Trophoblast cell (in vitro differentiated cells and primary cell): ENCODE data around the gene MYO1B.

ENCODE experiments used
- DNase-seq, 2 donors: peaks; one replicate each; pipeline ENCODE4 v3.0.0-alpha.2; 2016
- H2AFZ ChIP-seq: 2 replicates; pipeline ENCODE4 v1.6.1; 2013; ENCODE audit warnings: low read length, moderate library complexity, mild to moderate bottlenecking; ENCODE audit not compliant: insufficient read depth, poor library complexity
- H2AK5ac ChIP-seq: 2 replicates; pipeline ENCODE4 v1.6.1; 2013; ENCODE audit warnings: mild to moderate bottlenecking, low read length
- H2BK120ac ChIP-seq: 2 replicates; pipeline ENCODE4 v1.6.1; 2013; ENCODE audit warnings: low read length, mild to moderate bottlenecking, moderate library complexity; ENCODE audit not compliant: insufficient read depth, poor library complexity
- H2BK12ac ChIP-seq: 2 replicates; pipeline ENCODE4 v1.6.1; 2013; ENCODE audit warnings: mild to moderate bottlenecking, low read length, moderate library complexity
- H2BK5ac ChIP-seq: 2 replicates; pipeline ENCODE4 v1.6.1; 2013; ENCODE audit warnings: low read length, low read depth, moderate library complexity, mild to moderate bottlenecking; ENCODE audit not compliant: poor library complexity
- H3K14ac ChIP-seq: 2 replicates; pipeline ENCODE4 v1.6.1; 2013; ENCODE audit warnings: mild to moderate bottlenecking, low read length
- H3K18ac ChIP-seq: 2 replicates; pipeline ENCODE4 v1.6.1; 2013; ENCODE audit warnings: mild to moderate bottlenecking, low read length
- H3K23ac ChIP-seq: 2 replicates; pipeline ENCODE4 v1.6.1; 2013; ENCODE audit warnings: low read length
- H3K27ac ChIP-seq: 2 replicates; pipeline ENCODE4 v1.5.1; 2013; ENCODE audit warnings: low read depth, mild to moderate bottlenecking, inconsistent platforms, low read length, moderate library complexity
- H3K27me3 ChIP-seq: 2 replicates; pipeline ENCODE4 v1.6.1; 2013; ENCODE audit warnings: inconsistent platforms, mild to moderate bottlenecking, low read length, moderate library complexity; ENCODE audit not compliant: insufficient read depth
- H3K36me3 ChIP-seq, 2 experiments: 1 replicate in 1 of 2; 2 replicates in 1 of 2; pipeline ENCODE4 v1.6.1; 2013; ENCODE audit warnings: low read length in 2 of 2, mild to moderate bottlenecking in 2 of 2, moderate library complexity in 1 of 2; ENCODE audit not compliant: insufficient read depth in 2 of 2, control insufficient read depth in 1 of 2
- H3K4ac ChIP-seq: 2 replicates; pipeline ENCODE4 v1.6.1; 2013; ENCODE audit warnings: low read depth, mild to moderate bottlenecking, low read length, moderate library complexity
- H3K4me1 ChIP-seq, 2 experiments: 1 replicate in 1 of 2; 2 replicates in 1 of 2; pipeline ENCODE4 v1.6.1; 2013; ENCODE audit warnings: low read length in 2 of 2, mild to moderate bottlenecking in 2 of 2, moderate library complexity in 1 of 2; ENCODE audit not compliant: insufficient read depth in 2 of 2, control insufficient read depth in 1 of 2
- H3K4me2 ChIP-seq: 2 replicates; pipeline ENCODE4 v1.6.1; 2013; ENCODE audit warnings: inconsistent platforms, mild to moderate bottlenecking, low read length, moderate library complexity
- H3K4me3 ChIP-seq: 2 replicates; pipeline ENCODE4 v1.5.1; 2013; ENCODE audit warnings: mild to moderate bottlenecking, low read depth, low read length, inconsistent platforms
- H3K79me1 ChIP-seq: one replicate; pipeline ENCODE4 v1.6.1; 2013; ENCODE audit warnings: low read length
- H3K79me2 ChIP-seq: 2 replicates; pipeline ENCODE4 v1.6.1; 2013; ENCODE audit warnings: low read length, mild to moderate bottlenecking; ENCODE audit not compliant: control insufficient read depth, insufficient read depth, poor library complexity
- H3K9ac ChIP-seq: 2 replicates; pipeline ENCODE4 v1.6.1; 2013; ENCODE audit warnings: mild to moderate bottlenecking, low read length
- H3K9me3 ChIP-seq: 2 replicates; pipeline ENCODE4 v1.6.1; 2013; ENCODE audit warnings: low read depth, mild to moderate bottlenecking, control low read depth, inconsistent platforms, low read length; ENCODE audit not compliant: insufficient read depth
- H4K12ac ChIP-seq: 2 replicates; pipeline ENCODE4 v1.6.1; 2013; ENCODE audit warnings: low read depth, mild to moderate bottlenecking, low read length, moderate library complexity
- H4K8ac ChIP-seq: 2 replicates; pipeline ENCODE4 v1.6.1; 2013; ENCODE audit warnings: low read depth, mild to moderate bottlenecking, low read length, moderate library complexity
- H4K91ac ChIP-seq: one replicate; pipeline ENCODE4 v1.6.1; 2013; ENCODE audit warnings: low read depth, mild to moderate bottlenecking, low read length, moderate library complexity
- WGBS: extraction: QIAGEN DNeasy Blood & Tissue Kit; methylation state at CpG from one replicate; pipeline ENCODE4 v1.1.7; 2013; ENCODE audit warnings: missing lambda C conversion rate; ENCODE audit not compliant: insufficient read length, insufficient coverage; ENCODE audit errors: extremely low coverage; 5-methylcytosine and 5-hydroxymethylcytosine counted together

MYO1B gene

DNA sequence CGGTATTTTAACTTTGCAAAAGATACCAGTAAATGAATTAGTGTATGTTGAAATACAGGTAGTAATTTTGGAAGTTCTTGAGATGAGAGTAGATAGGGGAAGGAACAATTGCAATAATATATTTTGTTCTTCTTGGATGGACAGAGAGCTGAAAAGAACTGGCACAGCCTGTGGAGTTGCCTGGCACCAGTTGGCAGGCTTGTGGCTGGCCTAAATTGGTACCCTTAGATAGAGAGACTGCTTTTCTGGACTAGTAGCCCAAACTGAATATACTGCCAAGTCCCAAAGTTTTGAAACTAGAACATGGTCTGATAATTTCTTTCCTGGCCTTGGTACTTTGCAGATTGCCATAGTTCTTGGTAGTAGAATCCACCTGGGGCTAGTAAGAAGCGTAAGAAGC is 26.9 kb downstream of the MYO1B start:
- H3K18ac ChIP-seq, result no peak overlapping the region
- H3K36me3 ChIP-seq, result peaks cover 0 to 3% of the 10 kb centered on the region in 2 experiments
- H3K4me2 ChIP-seq, result no peak overlapping the region
- H3K9me3 ChIP-seq, result no peaks in the 10 kb centered on the region
- H3K4me3 ChIP-seq, result no peak overlapping the region
- H4K8ac ChIP-seq, result no peak overlapping the region
- no peaks in the 10 kb centered on the region for H3K79me1 ChIP-seq
- H3K79me2 ChIP-seq, result peaks cover 17% of the 10 kb centered on the region
- no peak overlapping the region for H3K14ac ChIP-seq
- H3K9ac ChIP-seq, result no peak overlapping the region
- no peak overlapping the region for H2BK12ac ChIP-seq
- H2BK5ac ChIP-seq, result no peak overlapping the region
- no peak overlapping the region for H2AFZ ChIP-seq
- peak in 1 of 2 donors; percentile 53 for DNase-seq
- H4K12ac ChIP-seq, result no peak overlapping the region
- H2BK120ac ChIP-seq, result no peak overlapping the region
- no peaks in the 10 kb centered on the region for H3K27me3 ChIP-seq
- peaks cover 6 to 11% of the 10 kb centered on the region in 2 experiments for H3K4me1 ChIP-seq
- H3K27ac ChIP-seq, result no peak overlapping the region
- WGBS, result no CpG with 5 or more reads among the region's 2 CpGs
- H4K91ac ChIP-seq, result no peak overlapping the region
- no peak overlapping the region for H2AK5ac ChIP-seq
- peak overlapping the region; percentile 96 for H3K4ac ChIP-seq
- no peak overlapping the region for H3K23ac ChIP-seq

DNA sequence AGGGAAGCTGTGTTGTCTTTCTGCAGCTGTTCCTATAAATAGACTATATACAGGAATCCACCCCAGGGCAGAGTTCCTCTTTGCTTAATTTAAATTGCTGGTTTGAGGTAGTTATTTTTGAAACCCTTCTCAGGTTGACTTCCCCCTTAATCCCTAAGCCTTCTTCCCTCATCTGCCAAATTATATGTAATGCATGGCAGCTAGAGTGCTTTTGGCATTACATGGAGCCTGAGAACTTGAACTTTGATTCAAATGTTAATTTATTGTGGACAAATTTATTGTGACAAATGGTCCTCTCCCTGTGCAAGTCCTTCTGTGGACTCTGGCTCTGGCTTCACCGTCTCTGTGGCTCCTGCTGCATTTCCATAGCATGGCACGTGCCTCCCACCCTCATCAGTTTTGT is 29.2 kb downstream of the MYO1B start:
- Histone ChIP-seq H3K4me1 (peaks cover 4 to 8% of the 10 kb centered on the region in 2 experiments), H3K14ac (no peak overlapping the region), H4K12ac (no peak overlapping the region), H3K4me3 (no peak overlapping the region), H3K36me3 (peaks cover 3% of the 10 kb centered on the region in 2 experiments), H3K79me1 (no peaks in the 10 kb centered on the region), H3K79me2 (peaks cover 10% of the 10 kb centered on the region), H3K27me3 (no peaks in the 10 kb centered on the region), H3K18ac (no peak overlapping the region), H3K9ac (no peak overlapping the region), H4K8ac (no peak overlapping the region), H3K4me2 (no peak overlapping the region), H2AK5ac (no peak overlapping the region), H2BK5ac (no peak overlapping the region), H2BK12ac (peak overlapping the region; percentile 75), H4K91ac (no peak overlapping the region), H3K27ac (no peak overlapping the region), H3K9me3 (no peaks in the 10 kb centered on the region), H3K23ac (no peak overlapping the region), H2AFZ (no peak overlapping the region), H3K4ac (peak overlapping the region; percentile 98), H2BK120ac (no peak overlapping the region)
- no CpG with 5 or more reads among the region's 2 CpGs for WGBS
- no peak for DNase-seq

DNA sequence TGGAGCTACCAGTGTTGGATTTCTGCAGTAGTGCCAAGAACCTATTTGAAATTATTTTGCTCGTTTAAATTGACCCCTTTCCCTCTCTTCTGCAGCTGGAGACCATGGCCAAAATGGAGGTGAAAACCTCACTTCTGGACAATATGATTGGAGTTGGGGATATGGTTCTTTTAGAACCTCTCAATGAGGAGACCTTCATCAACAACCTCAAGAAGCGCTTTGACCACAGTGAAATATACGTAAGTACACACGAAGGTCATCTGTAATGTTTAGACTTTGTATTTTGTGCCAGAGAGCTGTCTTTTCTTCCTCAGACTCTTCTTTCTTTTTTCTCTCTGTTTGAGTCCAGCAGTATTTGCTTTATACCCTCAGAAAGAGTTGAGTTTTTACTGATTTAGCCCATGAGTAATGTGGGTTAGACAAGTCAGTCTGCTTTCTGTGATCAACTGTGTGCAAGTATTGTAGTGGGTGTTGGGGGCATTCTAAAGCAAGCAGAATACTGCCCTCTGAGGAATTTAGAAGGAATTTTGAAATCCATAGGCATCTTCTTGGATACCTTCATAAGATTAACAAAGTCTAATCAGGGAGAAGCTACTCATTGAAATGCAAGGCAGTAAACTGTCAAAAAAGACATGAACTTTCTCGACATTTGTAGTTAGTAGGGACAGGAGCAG is 31.7 kb downstream of the MYO1B start:
- Histone ChIP-seq H3K79me1 (no peaks in the 10 kb centered on the region), H4K12ac (no peak overlapping the region), H3K9me3 (no peaks in the 10 kb centered on the region), H3K18ac (no peak overlapping the region), H3K27me3 (no peaks in the 10 kb centered on the region), H4K8ac (no peak overlapping the region), H3K14ac (no peak overlapping the region), H3K4ac (no peak overlapping the region), H3K4me3 (no peak overlapping the region), H3K36me3 (peaks cover 3% of the 10 kb centered on the region in 2 experiments), H2AFZ (no peak overlapping the region), H2AK5ac (no peak overlapping the region), H3K23ac (no peak overlapping the region), H3K4me1 (peaks cover 11 to 14% of the 10 kb centered on the region in 2 experiments), H3K27ac (no peak overlapping the region), H3K79me2 (peaks cover 10% of the 10 kb centered on the region), H4K91ac (no peak overlapping the region), H2BK12ac (no peak overlapping the region), H2BK120ac (no peak overlapping the region), H2BK5ac (no peak overlapping the region), H3K4me2 (no peak overlapping the region), H3K9ac (no peak overlapping the region)
- peak in 1 of 2 donors; percentile 60 for DNase-seq
- WGBS, result no CpG with 5 or more reads among the region's 5 CpGs

DNA sequence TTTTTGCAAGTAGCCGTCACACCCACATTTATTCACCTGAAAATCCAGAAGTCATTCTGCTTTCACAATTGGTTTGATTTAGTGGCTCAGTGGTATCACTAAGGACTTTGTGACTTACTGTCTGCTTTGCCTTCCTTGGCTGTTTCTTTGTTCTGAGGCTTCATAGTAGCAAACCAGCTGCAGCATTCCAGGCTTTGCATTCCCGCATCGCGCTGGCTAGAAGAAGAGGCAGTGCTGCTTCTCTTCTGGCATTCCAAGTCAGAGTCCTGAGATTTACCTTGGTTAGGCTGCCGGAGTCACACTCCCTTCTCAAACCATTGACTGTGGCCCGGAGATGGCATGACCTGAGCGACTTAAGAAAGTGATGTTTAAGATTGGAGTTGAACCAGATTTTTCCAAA is 35.1 kb downstream of the MYO1B start:
- no peaks in the 10 kb centered on the region for H3K79me1 ChIP-seq
- H2BK120ac ChIP-seq, result no peak overlapping the region
- no peak overlapping the region for H3K23ac ChIP-seq

More for the DNA sequence above, 35.1 kb downstream of the MYO1B start:
- WGBS, result no CpG with 5 or more reads among the region's 7 CpGs
- Histone ChIP-seq H2AFZ (no peak overlapping the region), H3K4me1 (peaks cover 5 to 10% of the 10 kb centered on the region in 2 experiments), H3K4ac (no peak overlapping the region), H2AK5ac (no peak overlapping the region), H3K14ac (no peak overlapping the region), H3K79me2 (peaks cover 5% of the 10 kb centered on the region), H3K27ac (no peak overlapping the region), H3K18ac (no peak overlapping the region), H3K27me3 (no peaks in the 10 kb centered on the region), H2BK12ac (no peak overlapping the region), H4K12ac (no peak overlapping the region), H3K4me2 (no peak overlapping the region), H3K36me3 (peaks cover 3% of the 10 kb centered on the region in 2 experiments), H3K9me3 (no peaks in the 10 kb centered on the region), H3K4me3 (no peak overlapping the region), H2BK5ac (no peak overlapping the region), H4K8ac (no peak overlapping the region), H3K9ac (no peak overlapping the region), H4K91ac (no peak overlapping the region)
- peak; percentile 34 to 70 for DNase-seq
